Neural cell (in vitro differentiated cells): ENCODE results near the gene GPC5.

ENCODE experiments used
- CTCF ChIP-seq: fragments of 450-650 bp; IDR thresholded peaks from 2 replicates; pipeline ENCODE4 v1.5.1; 2014; ENCODE audit warnings: antibody characterized with exemption, mild to moderate bottlenecking, moderate library complexity; ENCODE audit not compliant: poor library complexity, severe bottlenecking
- EP300 ChIP-seq: fragments of 450-650 bp; conservative IDR thresholded peaks from 2 replicates; pipeline ENCODE4 v1.6.1; 2014; ENCODE audit warnings: antibody characterized with exemption, mild to moderate bottlenecking, moderate library complexity; ENCODE audit not compliant: poor library complexity, severe bottlenecking
- EZH2 ChIP-seq: fragments of 200-600, 300-800 bp; shearing (Covaris generic), sonication (generic); IDR thresholded peaks from 2 replicates; pipeline ENCODE4 v1.6.1; 2014; ENCODE audit warnings: antibody characterized with exemption, low read length, borderline replicate concordance, mild to moderate bottlenecking; ENCODE audit not compliant: insufficient read depth, poor library complexity, severe bottlenecking

GRCh38 chr13:91797567-91797966, 399.1 kb downstream of the GPC5 start:
- no peak for TF ChIP-seq EP300
- no peak for TF ChIP-seq CTCF
- TF ChIP-seq EZH2 = no peak
